ENCODE measurements around the gene INTS3.
A peak's percentile ranks its signal among the peaks of the same experiment; 100 is the strongest.
"Not testable (repeated sequence)": the region's sequence is repeated elsewhere in the genome, so short reads cannot be mapped to it uniquely, and the experiment has no call there.

INTS3 gene

GRCh38 chr1:153698923-153699714 is 28.7 kb upstream of the INTS3 start:
- no peak for DNase-seq (ENCODE audit: low spot score)

- no peak for DNase-seq (ENCODE audit: low spot score)
Measured at GRCh38 chr1:153699768-153700167, 28.1 kb upstream of the INTS3 start.

GRCh38 chr1:153705484-153705883 is 22.4 kb upstream of the INTS3 start:
- DNase-seq (ENCODE audit: low spot score), result no peak

GRCh38 chr1:153711026-153711425 is 16.8 kb upstream of the INTS3 start:
- no peak for DNase-seq (ENCODE audit: low spot score)

- DNase-seq (ENCODE audit: low spot score), result not testable (repeated sequence)
Measured at GRCh38 chr1:153716211-153716610, 11.6 kb upstream of the INTS3 start.

- no peak for DNase-seq (ENCODE audit: low spot score)
Measured at GRCh38 chr1:153717330-153717729, 10.5 kb upstream of the INTS3 start.

- no peak for DNase-seq (ENCODE audit: low spot score)
Measured at GRCh38 chr1:153723687-153724086, 4.2 kb upstream of the INTS3 start.

GRCh38 chr1:153724634-153725033 is 3.2 kb upstream of the INTS3 start:
- DNase-seq (ENCODE audit: low spot score), result not testable (repeated sequence)

- DNase-seq (ENCODE audit: low spot score), result peak; percentile 69
Measured at GRCh38 chr1:153728305-153729066, 636 bp downstream of the INTS3 start.

GRCh38 chr1:153730468-153730988 is 2.7 kb downstream of the INTS3 start:
- no peak for DNase-seq (ENCODE audit: low spot score)

GRCh38 chr1:153733970-153734369 is 6.1 kb downstream of the INTS3 start:
- DNase-seq (ENCODE audit: low spot score), result no peak

GRCh38 chr1:153734396-153735089 is 6.7 kb downstream of the INTS3 start:
- no peak for DNase-seq (ENCODE audit: low spot score)

GRCh38 chr1:153735090-153735420 is 7.2 kb downstream of the INTS3 start:
- no peak for DNase-seq (ENCODE audit: low spot score)

- DNase-seq (ENCODE audit: low spot score), result no peak
Measured at GRCh38 chr1:153741986-153742385, 14.1 kb downstream of the INTS3 start.

GRCh38 chr1:153742411-153743142 is 14.7 kb downstream of the INTS3 start:
- DNase-seq (ENCODE audit: low spot score), result no peak

- DNase-seq (ENCODE audit: low spot score), result no peak
Measured at GRCh38 chr1:153745417-153745816, 17.6 kb downstream of the INTS3 start.

- no peak for DNase-seq (ENCODE audit: low spot score)
Measured at GRCh38 chr1:153746174-153746573, 18.3 kb downstream of the INTS3 start.

GRCh38 chr1:153748903-153749302 is 21.1 kb downstream of the INTS3 start:
- DNase-seq (ENCODE audit: low spot score), result no peak

GRCh38 chr1:153749408-153750005 is 21.7 kb downstream of the INTS3 start:
- peak; percentile 83 for DNase-seq (ENCODE audit: low spot score)

- DNase-seq (ENCODE audit: low spot score), result no peak
Measured at GRCh38 chr1:153750026-153750995, 22.5 kb downstream of the INTS3 start.
